ENCODE results near the gene HLA-F.

The HLA-F gene

DNA sequence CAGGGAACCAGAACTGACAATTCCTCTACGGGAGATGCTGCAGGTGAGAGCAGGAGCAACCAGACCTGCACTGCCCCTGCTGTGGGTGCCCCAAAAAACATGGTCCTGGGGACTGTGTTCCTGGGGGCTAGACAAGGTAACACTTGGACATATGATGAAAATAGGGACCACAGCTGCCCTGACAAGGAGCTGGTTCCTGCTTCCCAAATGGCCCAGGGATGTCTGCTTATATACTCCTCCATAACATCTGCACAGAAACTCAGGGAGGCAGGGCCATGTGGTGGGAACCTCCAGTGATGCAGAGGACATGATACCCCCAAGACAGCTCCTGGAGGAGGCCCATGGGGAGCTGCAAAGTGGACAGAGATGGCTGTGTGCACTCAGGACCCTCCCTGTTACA lies 19.8 kb downstream of the HLA-F start:
- no peaks in the 10 kb centered on the region for H3K79me2 ChIP-seq (ENCODE audit: insufficient read depth, low read length)
- no peaks in the 10 kb centered on the region for H3F3A ChIP-seq (ENCODE audit: low read depth)

GRCh38 chr6:29743568-29743967 lies 20.3 kb downstream of the HLA-F start:
- Histone ChIP-seq H3K9ac (ENCODE audit: low read depth, low read length, poor library complexity, severe bottlenecking) (no peak overlapping the region), H3K9me3 (ENCODE audit: insufficient read depth, low read depth, low read length) (no peaks in the 10 kb centered on the region), H3F3A (ENCODE audit: low read depth) (no peaks in the 10 kb centered on the region), H3K79me2 (ENCODE audit: insufficient read depth, low read length) (no peaks in the 10 kb centered on the region), H4K20me1 (ENCODE audit: insufficient read depth, low read length, poor library complexity, severe bottlenecking) (no peaks in the 10 kb centered on the region), H2AFZ (ENCODE audit: low read length) (no peak overlapping the region), H3K4me3 (ENCODE audit: low read length, poor library complexity, severe bottlenecking) (no peak overlapping the region), H3K4me1 (ENCODE audit: insufficient read depth, low read length, poor library complexity, severe bottlenecking) (peaks cover 2% of the 10 kb centered on the region), H3K9me2 (replicated peaks; ENCODE audit: low read depth, low read length) (no peaks in the 10 kb centered on the region), H3K4me2 (ENCODE audit: low read depth, low read length, poor library complexity, severe bottlenecking) (no peak overlapping the region), H3K27me3 (ENCODE audit: insufficient read depth, low read length, poor library complexity, severe bottlenecking) (peaks cover 9% of the 10 kb centered on the region), H3K36me3 (ENCODE audit: insufficient read depth, low read length) (no peaks in the 10 kb centered on the region)
- TF ChIP-seq EZH2phosphoT487 (IDR thresholded peaks at IDR 0.05; ENCODE audit: borderline replicate concordance), result no peak
- TF ChIP-seq, protein P1, sequence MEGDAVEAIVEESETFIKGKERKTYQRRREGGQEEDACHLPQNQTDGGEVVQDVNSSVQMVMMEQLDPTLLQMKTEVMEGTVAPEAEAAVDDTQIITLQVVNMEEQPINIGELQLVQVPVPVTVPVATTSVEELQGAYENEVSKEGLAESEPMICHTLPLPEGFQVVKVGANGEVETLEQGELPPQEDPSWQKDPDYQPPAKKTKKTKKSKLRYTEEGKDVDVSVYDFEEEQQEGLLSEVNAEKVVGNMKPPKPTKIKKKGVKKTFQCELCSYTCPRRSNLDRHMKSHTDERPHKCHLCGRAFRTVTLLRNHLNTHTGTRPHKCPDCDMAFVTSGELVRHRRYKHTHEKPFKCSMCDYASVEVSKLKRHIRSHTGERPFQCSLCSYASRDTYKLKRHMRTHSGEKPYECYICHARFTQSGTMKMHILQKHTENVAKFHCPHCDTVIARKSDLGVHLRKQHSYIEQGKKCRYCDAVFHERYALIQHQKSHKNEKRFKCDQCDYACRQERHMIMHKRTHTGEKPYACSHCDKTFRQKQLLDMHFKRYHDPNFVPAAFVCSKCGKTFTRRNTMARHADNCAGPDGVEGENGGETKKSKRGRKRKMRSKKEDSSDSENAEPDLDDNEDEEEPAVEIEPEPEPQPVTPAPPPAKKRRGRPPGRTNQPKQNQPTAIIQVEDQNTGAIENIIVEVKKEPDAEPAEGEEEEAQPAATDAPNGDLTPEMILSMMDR (conservative IDR thresholded peaks at IDR 0.05; ENCODE audit: low read length), result no peak

More for the DNA sequence above, 19.8 kb downstream of the HLA-F start:
- H4K20me1 ChIP-seq (ENCODE audit: insufficient read depth, low read length, poor library complexity, severe bottlenecking), result no peaks in the 10 kb centered on the region
- no peak overlapping the region for H3K4me2 ChIP-seq (ENCODE audit: low read depth, low read length, poor library complexity, severe bottlenecking)
- H3K4me1 ChIP-seq (ENCODE audit: insufficient read depth, low read length, poor library complexity, severe bottlenecking), result no peaks in the 10 kb centered on the region
- H3K9ac ChIP-seq (ENCODE audit: low read depth, low read length, poor library complexity, severe bottlenecking), result no peak overlapping the region
- no peaks in the 10 kb centered on the region for H3K9me2 ChIP-seq (replicated peaks; ENCODE audit: low read depth, low read length)
- no peak overlapping the region for H3K4me3 ChIP-seq (ENCODE audit: low read length, poor library complexity, severe bottlenecking)
- no peak overlapping the region for H2AFZ ChIP-seq (ENCODE audit: low read length)
- H3K27me3 ChIP-seq (ENCODE audit: insufficient read depth, low read length, poor library complexity, severe bottlenecking), result peaks cover 4% of the 10 kb centered on the region
- H3K9me3 ChIP-seq (ENCODE audit: insufficient read depth, low read depth, low read length), result no peaks in the 10 kb centered on the region
- no peak for TF ChIP-seq EZH2phosphoT487 (IDR thresholded peaks at IDR 0.05; ENCODE audit: borderline replicate concordance)
- TF ChIP-seq, protein P1 (conservative IDR thresholded peaks at IDR 0.05; ENCODE audit: low read length), result no peak
- no peaks in the 10 kb centered on the region for H3K36me3 ChIP-seq (ENCODE audit: insufficient read depth, low read length)

- no peak overlapping the region for H3K4me3 ChIP-seq (ENCODE audit: low read length, poor library complexity, severe bottlenecking)
- H3K36me3 ChIP-seq (ENCODE audit: insufficient read depth, low read length), result no peaks in the 10 kb centered on the region
- H3K9me3 ChIP-seq (ENCODE audit: insufficient read depth, low read depth, low read length), result no peaks in the 10 kb centered on the region
- H4K20me1 ChIP-seq (ENCODE audit: insufficient read depth, low read length, poor library complexity, severe bottlenecking), result no peaks in the 10 kb centered on the region
- TF ChIP-seq EZH2phosphoT487 (IDR thresholded peaks at IDR 0.05; ENCODE audit: borderline replicate concordance), result no peak
- TF ChIP-seq, protein P1 (conservative IDR thresholded peaks at IDR 0.05; ENCODE audit: low read length), result no peak
- no peak overlapping the region for H3K9ac ChIP-seq (ENCODE audit: low read depth, low read length, poor library complexity, severe bottlenecking)
- H2AFZ ChIP-seq (ENCODE audit: low read length), result no peak overlapping the region
- peaks cover 10% of the 10 kb centered on the region for H3K27me3 ChIP-seq (ENCODE audit: insufficient read depth, low read length, poor library complexity, severe bottlenecking)
- H3K4me2 ChIP-seq (ENCODE audit: low read depth, low read length, poor library complexity, severe bottlenecking), result no peak overlapping the region
- peaks cover 5% of the 10 kb centered on the region for H3K4me1 ChIP-seq (ENCODE audit: insufficient read depth, low read length, poor library complexity, severe bottlenecking)
- H3F3A ChIP-seq (ENCODE audit: low read depth), result no peaks in the 10 kb centered on the region
- no peaks in the 10 kb centered on the region for H3K79me2 ChIP-seq (ENCODE audit: insufficient read depth, low read length)
- no peaks in the 10 kb centered on the region for H3K9me2 ChIP-seq (replicated peaks; ENCODE audit: low read depth, low read length)
Measured at GRCh38 chr6:29744131-29744530, 20.9 kb downstream of the HLA-F start.

All from Loucy (cell line).